IPS-18a (cell line): Measurements from ENCODE around the gene NAP1L1.

Experiments
- H3K27ac ChIP-seq: one replicate; pipeline ENCODE4 v1.5.1; 2013; ENCODE audit warnings: low read length
- H3K27me3 ChIP-seq: one replicate; pipeline ENCODE4 v1.6.1; 2013; ENCODE audit warnings: mild to moderate bottlenecking, low read length; ENCODE audit not compliant: control insufficient read depth, insufficient read depth
- H3K36me3 ChIP-seq: one replicate; pipeline ENCODE4 v1.6.1; 2013; ENCODE audit warnings: low read depth, low read length; ENCODE audit not compliant: control insufficient read depth
- H3K4me1 ChIP-seq: one replicate; pipeline ENCODE4 v1.6.1; 2013; ENCODE audit warnings: low read depth, low read length; ENCODE audit not compliant: control insufficient read depth
- H3K4me3 ChIP-seq: one replicate; pipeline ENCODE4 v1.5.1; 2013; ENCODE audit warnings: low read length
- H3K9ac ChIP-seq: one replicate; pipeline ENCODE4 v1.6.1; 2013; ENCODE audit warnings: mild to moderate bottlenecking, low read length, moderate library complexity
- H3K9me3 ChIP-seq: one replicate; pipeline ENCODE4 v1.6.1; 2013; ENCODE audit warnings: low read depth, low read length; ENCODE audit not compliant: control insufficient read depth

Gene NAP1L1

GRCh38 chr12:76108356-76108755 lies 23.9 kb upstream of the NAP1L1 start:
- Histone ChIP-seq H3K36me3 (no peaks in the 10 kb centered on the region), H3K27ac (no peak overlapping the region), H3K27me3 (no peaks in the 10 kb centered on the region), H3K4me1 (peaks cover 1% of the 10 kb centered on the region), H3K9me3 (no peaks in the 10 kb centered on the region), H3K9ac (no peak overlapping the region), H3K4me3 (no peak overlapping the region)

- Histone ChIP-seq H3K27me3 (no peaks in the 10 kb centered on the region), H3K27ac (no peak overlapping the region), H3K36me3 (no peaks in the 10 kb centered on the region), H3K9me3 (no peaks in the 10 kb centered on the region), H3K9ac (no peak overlapping the region), H3K4me3 (no peak overlapping the region), H3K4me1 (peaks cover 9% of the 10 kb centered on the region)
Measured at GRCh38 chr12:76106631-76107030, 22.1 kb upstream of the NAP1L1 start.

GRCh38 chr12:76103958-76104357 lies 19.5 kb upstream of the NAP1L1 start:
- Histone ChIP-seq H3K4me1 (peaks cover 13% of the 10 kb centered on the region), H3K27me3 (no peaks in the 10 kb centered on the region), H3K27ac (no peak overlapping the region), H3K9me3 (no peaks in the 10 kb centered on the region), H3K4me3 (no peak overlapping the region), H3K9ac (no peak overlapping the region), H3K36me3 (no peaks in the 10 kb centered on the region)

- Histone ChIP-seq H3K27ac (peak overlapping the region; percentile 34), H3K36me3 (no peaks in the 10 kb centered on the region), H3K4me3 (no peak overlapping the region), H3K27me3 (no peaks in the 10 kb centered on the region), H3K9ac (no peak overlapping the region), H3K9me3 (no peaks in the 10 kb centered on the region), H3K4me1 (peaks cover 13% of the 10 kb centered on the region)
Measured at GRCh38 chr12:76101739-76102385, 17.4 kb upstream of the NAP1L1 start.

GRCh38 chr12:76096079-76096646 lies 11.7 kb upstream of the NAP1L1 start:
- H3K27ac ChIP-seq = no peak overlapping the region
- no peaks in the 10 kb centered on the region for H3K9me3 ChIP-seq
- H3K4me3 ChIP-seq = no peak overlapping the region
- no peaks in the 10 kb centered on the region for H3K4me1 ChIP-seq
- no peaks in the 10 kb centered on the region for H3K36me3 ChIP-seq
- no peak overlapping the region for H3K9ac ChIP-seq
- no peaks in the 10 kb centered on the region for H3K27me3 ChIP-seq

- Histone ChIP-seq H3K4me3 (no peak overlapping the region), H3K27me3 (no peaks in the 10 kb centered on the region), H3K4me1 (no peaks in the 10 kb centered on the region), H3K9me3 (no peaks in the 10 kb centered on the region), H3K27ac (no peak overlapping the region), H3K36me3 (no peaks in the 10 kb centered on the region), H3K9ac (no peak overlapping the region)
Measured at GRCh38 chr12:76094754-76095153, 10.3 kb upstream of the NAP1L1 start.

- H3K27me3 ChIP-seq = peaks cover 1% of the 10 kb centered on the region
- H3K4me3 ChIP-seq = no peak overlapping the region
- H3K9ac ChIP-seq = no peak overlapping the region
- no peaks in the 10 kb centered on the region for H3K36me3 ChIP-seq
- H3K9me3 ChIP-seq = no peaks in the 10 kb centered on the region
- H3K27ac ChIP-seq = no peak overlapping the region
- H3K4me1 ChIP-seq = no peaks in the 10 kb centered on the region
Measured at GRCh38 chr12:76091246-76091754, 6.8 kb upstream of the NAP1L1 start.

GRCh38 chr12:76085520-76085868 lies 1.0 kb upstream of the NAP1L1 start:
- peak overlapping the region; percentile 94 for H3K4me3 ChIP-seq
- H3K36me3 ChIP-seq = peaks cover 1% of the 10 kb centered on the region
- H3K27ac ChIP-seq = no peak overlapping the region
- H3K9me3 ChIP-seq = no peaks in the 10 kb centered on the region
- peak overlapping the region; percentile 97 for H3K9ac ChIP-seq
- H3K27me3 ChIP-seq = peaks cover 6% of the 10 kb centered on the region
- H3K4me1 ChIP-seq = peaks cover 23% of the 10 kb centered on the region

GRCh38 chr12:76084863-76085519 lies 506 bp upstream of the NAP1L1 start:
- peak overlapping the region; percentile 28 for H3K27ac ChIP-seq
- peak overlapping the region; percentile 94 for H3K4me3 ChIP-seq
- H3K27me3 ChIP-seq = peaks cover 6% of the 10 kb centered on the region
- H3K9ac ChIP-seq = peak overlapping the region; percentile 97
- no peaks in the 10 kb centered on the region for H3K9me3 ChIP-seq
- H3K36me3 ChIP-seq = peaks cover 6% of the 10 kb centered on the region
- peaks cover 28% of the 10 kb centered on the region for H3K4me1 ChIP-seq

GRCh38 chr12:76083246-76083903 lies 1.1 kb downstream of the NAP1L1 start:
- peaks cover 30% of the 10 kb centered on the region for H3K4me1 ChIP-seq
- H3K36me3 ChIP-seq = peaks cover 14% of the 10 kb centered on the region
- peak overlapping the region; percentile 97 for H3K9ac ChIP-seq
- H3K9me3 ChIP-seq = no peaks in the 10 kb centered on the region
- H3K4me3 ChIP-seq = peak overlapping the region; percentile 94
- H3K27ac ChIP-seq = peak overlapping the region; percentile 86
- H3K27me3 ChIP-seq = peaks cover 6% of the 10 kb centered on the region

GRCh38 chr12:76081909-76082308 lies 2.6 kb downstream of the NAP1L1 start:
- Histone ChIP-seq H3K36me3 (peaks cover 17% of the 10 kb centered on the region), H3K27ac (no peak overlapping the region), H3K4me3 (peak overlapping the region; percentile 94)

More at GRCh38 chr12:76081909-76082308, 2.6 kb downstream of the NAP1L1 start:
- peak overlapping the region; percentile 97 for H3K9ac ChIP-seq
- H3K9me3 ChIP-seq = no peaks in the 10 kb centered on the region
- peaks cover 33% of the 10 kb centered on the region for H3K4me1 ChIP-seq
- peaks cover 6% of the 10 kb centered on the region for H3K27me3 ChIP-seq
